GM21825 (cell line): ENCODE results near the gene PRKAG2.
"Not testable (repeated sequence)": the region's sequence is repeated elsewhere in the genome, so short reads cannot be mapped to it uniquely, and the experiment has no call there.

Experiments used
- ATAC-seq: cut with Tn5 transposase; IDR thresholded peaks from one replicate; pipeline ENCODE4 v1.9.1; 2021; ENCODE audit warnings: mild to moderate bottlenecking, moderate library complexity; ENCODE audit not compliant: unreplicated experiment

Gene PRKAG2

DNA sequence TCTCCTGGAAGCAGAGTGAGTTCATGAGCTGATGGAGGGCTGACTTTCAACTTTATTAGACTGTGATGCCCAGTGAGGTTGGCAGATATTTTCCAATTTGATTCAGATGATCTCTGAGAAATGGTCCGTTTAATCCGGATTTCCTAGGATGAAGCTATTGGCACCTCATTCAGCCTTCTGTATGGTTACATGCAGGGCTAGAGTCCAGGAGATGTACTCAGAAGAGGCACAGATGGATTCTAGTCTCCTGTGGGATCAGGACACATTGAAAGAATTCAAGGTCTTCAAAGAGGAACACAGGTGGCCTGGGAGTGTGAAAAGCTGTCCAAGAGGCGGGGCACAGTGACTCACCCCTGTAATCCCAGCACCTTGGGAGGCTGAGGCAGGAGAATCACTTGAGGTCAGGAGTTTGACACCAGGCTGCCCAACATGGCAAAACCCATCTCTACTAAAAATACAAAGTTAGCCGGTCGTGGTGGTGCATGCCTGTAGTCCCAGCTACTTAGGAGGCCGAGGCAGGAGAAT, 334.2 kb downstream of the PRKAG2 start:
- ATAC-seq: no peak

- ATAC-seq: no peak
Measured at GRCh38 chr7:151541709-151542499, 335.0 kb downstream of the PRKAG2 start.

- ATAC-seq: no peak
Measured at GRCh38 chr7:151540146-151540545, 336.8 kb downstream of the PRKAG2 start.

DNA sequence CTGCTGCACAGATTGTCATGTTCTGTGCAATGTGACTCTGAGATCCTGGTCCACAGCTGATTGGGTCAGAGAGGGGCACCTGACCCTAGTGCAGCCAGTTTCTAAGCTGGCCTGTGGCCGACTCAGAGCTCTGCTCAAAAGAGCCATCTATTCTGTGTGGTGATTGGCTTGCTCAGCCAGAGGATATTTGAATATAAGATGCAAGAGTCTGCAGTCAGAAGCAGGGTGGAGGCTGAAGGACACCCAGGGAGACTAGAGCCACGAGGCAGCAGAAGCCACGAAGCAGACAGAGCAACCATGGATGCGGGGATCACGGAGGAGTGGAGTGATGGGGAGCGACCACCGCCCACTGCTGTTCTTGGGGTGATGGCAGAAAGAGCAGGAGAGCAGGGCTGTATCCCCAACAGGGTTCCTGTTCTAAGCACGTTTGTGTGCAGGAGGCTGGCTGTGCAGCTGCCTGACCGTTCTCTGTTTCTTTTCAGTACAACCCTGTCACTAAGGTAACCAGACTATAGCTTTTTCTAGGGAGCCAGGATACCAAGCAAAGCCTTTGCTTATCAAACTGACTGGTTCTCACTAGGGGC, 337.7 kb downstream of the PRKAG2 start:
- ATAC-seq: no peak

DNA sequence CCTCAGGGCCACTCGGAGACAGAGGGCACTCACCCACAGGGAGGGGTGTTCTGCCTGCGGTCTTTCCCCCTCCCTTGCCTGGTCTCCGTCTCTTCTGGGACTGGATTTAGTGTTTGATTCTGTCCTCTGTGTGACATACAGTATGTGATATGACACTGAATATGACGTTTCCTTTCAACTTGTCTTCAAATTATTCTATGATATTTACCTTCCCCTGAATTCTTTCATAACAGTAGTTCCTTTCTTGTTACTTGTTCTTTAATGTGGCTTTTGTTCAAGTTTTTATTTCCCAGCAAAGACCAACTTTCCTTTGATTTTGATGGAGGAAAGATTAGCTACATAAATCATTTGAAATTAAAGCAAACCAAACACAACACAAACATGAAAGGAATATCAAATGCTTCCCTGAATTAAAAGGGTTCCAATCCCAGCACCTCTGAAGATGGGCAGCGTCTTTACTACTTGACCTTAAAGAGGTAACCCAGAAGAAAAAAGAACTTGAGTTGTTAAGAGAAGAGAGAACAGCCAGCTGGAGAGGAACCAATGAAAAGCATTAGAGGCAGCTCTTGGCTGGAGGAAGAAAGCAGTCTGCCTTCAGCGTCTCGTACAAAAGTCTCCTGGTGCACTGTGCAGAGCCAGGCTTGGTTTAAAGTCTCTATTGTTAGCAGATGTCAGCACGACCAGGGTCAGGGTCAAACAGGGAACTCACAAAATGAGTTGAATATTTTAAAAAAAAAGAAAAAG, 338.9 kb downstream of the PRKAG2 start:
- ATAC-seq: no peak

- ATAC-seq: not testable (repeated sequence)
Measured at GRCh38 chr7:151536178-151536577, 340.7 kb downstream of the PRKAG2 start.

DNA sequence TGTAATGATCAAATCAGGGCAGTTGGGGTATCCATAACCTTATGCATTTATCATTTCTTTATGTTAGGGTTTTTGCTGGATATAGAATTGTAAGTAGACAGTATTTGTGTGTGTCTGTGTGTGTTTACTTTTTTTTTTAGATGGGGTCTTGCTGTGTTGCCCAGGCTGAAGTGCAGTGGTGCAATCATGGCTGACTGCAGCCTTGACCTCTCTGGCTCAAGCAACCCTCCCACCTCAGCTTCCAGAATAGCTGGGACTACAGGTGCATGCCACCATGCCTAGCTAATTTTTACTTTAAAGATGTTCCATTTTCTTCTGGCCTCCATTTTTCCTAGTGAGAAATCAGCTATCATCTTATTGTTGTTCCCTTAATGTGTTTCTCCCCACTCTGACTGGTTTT, 347.1 kb downstream of the PRKAG2 start:
- ATAC-seq: no peak

DNA sequence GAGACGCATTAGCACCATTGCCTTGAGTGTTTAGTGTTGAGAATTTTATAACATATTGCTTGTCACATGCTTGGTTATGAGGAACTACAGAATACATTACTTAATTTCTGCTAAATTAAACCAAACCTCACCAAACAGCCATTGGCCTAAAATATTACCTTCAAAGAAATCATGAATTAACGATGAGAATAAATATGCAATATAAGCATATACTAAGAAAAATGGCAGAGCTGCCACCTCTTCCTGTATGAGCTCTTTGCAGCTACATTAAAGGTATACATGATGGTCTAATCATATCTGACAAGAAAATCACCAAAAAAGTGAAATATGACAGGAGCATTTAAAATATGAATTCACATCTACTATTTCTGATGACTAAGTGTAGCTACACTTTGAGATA, 352.1 kb downstream of the PRKAG2 start:
- no peak for ATAC-seq

DNA sequence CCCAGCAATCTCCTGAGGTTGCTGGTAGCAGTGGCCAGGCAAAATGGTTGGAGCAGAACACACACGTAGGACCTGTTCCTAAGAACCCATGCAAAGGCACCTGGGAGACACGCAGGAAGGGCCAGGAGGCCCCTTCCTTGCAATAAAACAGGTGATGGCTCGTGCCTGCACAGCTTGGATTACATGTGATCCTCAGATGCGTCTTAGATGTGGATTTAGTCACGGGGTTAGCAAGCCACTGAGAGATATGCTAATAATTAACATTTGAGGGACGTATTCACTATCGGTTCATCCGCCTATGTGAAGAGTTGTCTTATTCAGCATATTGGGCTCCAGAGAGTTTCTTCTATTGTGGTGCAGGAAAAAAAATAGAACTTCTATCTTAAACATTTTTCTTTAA, 352.6 kb downstream of the PRKAG2 start:
- ATAC-seq: no peak

GRCh38 chr7:151520419-151521261, 356.3 kb downstream of the PRKAG2 start:
- ATAC-seq: no peak

GRCh38 chr7:151519765-151520418, 357.0 kb downstream of the PRKAG2 start, which contains the start of gene RHEB:
Gene RHEB (minus strand): TSS chr7:151519895. CDS start chr7:151519511, 384 bp downstream.
- ATAC-seq: peak; percentile 71

- ATAC-seq: peak; percentile 44
Measured at GRCh38 chr7:151518947-151519764, 357.8 kb downstream of the PRKAG2 start.

GRCh38 chr7:151518105-151518946, 358.6 kb downstream of the PRKAG2 start:
- no peak for ATAC-seq

DNA sequence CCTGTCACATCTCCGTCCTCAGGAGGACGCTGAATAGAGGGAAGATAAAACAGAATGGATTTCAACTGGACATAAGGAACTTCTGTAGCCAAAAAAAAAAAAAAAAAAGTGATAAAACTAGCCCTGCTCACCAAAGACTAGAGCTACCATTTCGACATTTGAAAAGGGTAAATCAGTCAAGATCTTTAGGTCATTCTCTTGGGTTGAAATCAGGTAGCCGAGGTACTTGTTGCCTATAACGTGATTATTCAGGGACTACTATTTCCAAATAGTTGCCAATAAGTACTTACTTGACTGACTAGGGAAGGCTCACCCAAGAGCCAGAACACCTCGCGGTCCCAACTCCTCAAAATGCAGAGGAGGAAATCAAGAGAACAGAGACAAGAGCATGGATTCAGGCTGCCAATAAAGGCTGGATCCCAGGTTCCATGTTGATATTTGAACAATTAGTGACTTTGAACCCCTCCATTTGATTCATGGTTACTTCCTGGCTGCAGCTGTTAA, 359.3 kb downstream of the PRKAG2 start:
- ATAC-seq: no peak

DNA sequence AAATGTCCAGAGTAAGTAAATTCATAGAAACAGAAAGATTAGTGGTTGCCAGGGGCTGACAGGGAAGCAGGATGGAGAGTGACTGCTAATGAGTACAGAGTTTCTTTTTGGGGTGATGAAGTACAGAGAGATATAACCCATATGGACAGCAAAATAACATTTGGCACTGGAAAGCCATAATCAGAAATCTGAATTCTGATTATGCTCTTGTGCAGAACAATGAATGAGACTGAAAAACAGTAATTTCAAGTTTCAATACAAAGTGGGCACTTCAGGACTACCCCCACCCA, 361.7 kb downstream of the PRKAG2 start:
- ATAC-seq: no peak

DNA sequence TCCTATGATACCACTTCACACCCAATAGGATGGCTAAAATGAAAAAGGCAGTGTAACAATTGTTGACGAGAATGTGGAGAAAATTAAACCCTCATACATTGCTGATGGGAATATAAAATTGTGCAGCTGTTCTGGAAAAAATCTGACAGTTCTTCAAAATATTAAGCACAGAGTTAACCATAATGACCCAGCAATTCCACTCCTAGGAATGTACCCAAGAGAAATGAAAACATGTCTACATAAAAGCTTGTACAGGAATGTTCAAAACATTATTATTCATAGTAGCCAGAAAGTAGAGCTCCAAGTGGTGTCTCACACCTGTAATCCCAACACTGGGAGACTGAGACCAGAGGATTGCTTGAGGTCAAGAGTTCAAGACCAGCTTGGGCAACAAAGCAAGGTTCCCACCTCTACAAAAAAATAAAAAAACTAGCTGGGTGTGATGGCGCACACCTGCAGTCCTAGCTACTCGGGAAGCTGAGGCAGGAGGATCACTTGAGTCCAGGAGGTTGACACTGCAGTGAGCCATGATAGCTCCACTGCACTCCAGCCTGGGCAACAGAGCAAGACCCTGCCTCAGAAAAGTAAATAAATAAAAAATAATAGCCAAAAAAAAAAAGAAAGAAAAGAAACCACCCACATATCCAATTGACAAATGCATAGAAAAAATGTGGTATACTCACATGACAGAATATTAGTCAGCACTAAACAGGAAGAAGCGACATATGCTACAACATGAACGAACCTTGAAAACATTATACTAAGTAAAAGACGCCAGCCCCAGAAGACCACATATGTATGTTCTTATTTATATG, 362.2 kb downstream of the PRKAG2 start:
- no peak for ATAC-seq

DNA sequence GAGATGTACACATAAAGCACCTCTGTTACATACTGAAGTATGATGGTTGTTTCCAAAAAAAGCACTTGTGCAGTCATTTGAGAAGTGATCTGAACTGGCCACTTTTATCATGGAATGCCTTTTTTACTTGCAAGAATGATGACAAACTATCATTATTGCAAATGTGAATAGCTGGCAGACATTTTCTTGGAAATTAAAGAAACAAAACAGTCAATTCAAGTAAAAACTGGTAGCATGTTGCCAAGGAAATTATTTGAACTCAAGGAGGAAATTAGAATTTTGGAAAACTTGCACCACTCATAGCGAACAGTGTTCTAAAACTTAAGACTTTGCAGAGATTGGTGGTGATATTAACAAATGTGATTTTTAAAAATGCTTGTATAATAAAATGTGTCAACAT, 363.8 kb downstream of the PRKAG2 start:
- ATAC-seq: no peak

DNA sequence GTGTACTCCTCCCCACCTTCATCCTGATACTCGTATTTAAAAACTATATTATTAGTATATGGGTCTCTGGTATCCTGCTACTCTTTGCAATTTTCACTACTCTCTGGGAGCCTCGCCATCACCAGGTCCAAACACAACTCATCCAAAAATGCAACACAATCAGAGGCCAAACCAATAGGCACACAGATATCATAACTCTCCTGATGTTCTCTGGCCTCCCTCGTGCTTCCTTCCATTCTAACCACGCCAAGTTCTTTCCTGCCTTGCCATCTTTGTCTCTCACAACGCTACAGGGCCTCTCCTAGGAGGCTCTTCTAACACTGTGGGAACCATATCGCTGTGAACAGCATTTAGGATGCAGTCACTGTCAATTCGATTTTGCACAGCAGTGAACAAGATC, 364.6 kb downstream of the PRKAG2 start:
- ATAC-seq: no peak
